HG03575 (cell line): Measurements from ENCODE around the gene EGLN1.

ENCODE experiments used
- ATAC-seq: cut with Tn5 transposase; IDR thresholded peaks from one replicate; pipeline ENCODE4 v1.9.1; 2021; ENCODE audit not compliant: unreplicated experiment, insufficient number of reproducible peaks, low FRiP score; ENCODE audit errors: extremely low read depth

EGLN1 gene

GRCh38 chr1:231338270-231339128 lies 83.6 kb downstream of the EGLN1 start, which contains the start of gene SPRTN:
Gene SPRTN, plus strand, starts transcription at chr1:231338293. Its CDS starts 91 bp downstream, at chr1:231338384.
- no peak for ATAC-seq

GRCh38 chr1:231337472-231338269 lies 84.4 kb downstream of the EGLN1 start, which contains the start of gene EXOC8:
Gene EXOC8, minus strand, starts transcription at chr1:231337852. Its CDS starts 107 bp downstream, at chr1:231337745.
- peak; percentile 65 for ATAC-seq

GRCh38 chr1:231337043-231337471 lies 85.0 kb downstream of the EGLN1 start:
- ATAC-seq: no peak

- no peak for ATAC-seq
Observed at GRCh38 chr1:231335663-231336602, 86.2 kb downstream of the EGLN1 start.

- ATAC-seq: no peak
Observed at GRCh38 chr1:231334952-231335351, 87.1 kb downstream of the EGLN1 start.

- ATAC-seq: peak; percentile 27
Observed at GRCh38 chr1:231334079-231334666, 87.9 kb downstream of the EGLN1 start.

GRCh38 chr1:231332761-231333160 lies 89.3 kb downstream of the EGLN1 start:
- no peak for ATAC-seq

GRCh38 chr1:231329483-231329882 lies 92.6 kb downstream of the EGLN1 start:
- ATAC-seq: no peak

GRCh38 chr1:231327617-231328016 lies 94.5 kb downstream of the EGLN1 start:
- ATAC-seq: no peak

GRCh38 chr1:231326248-231326647 lies 95.8 kb downstream of the EGLN1 start:
- no peak for ATAC-seq

- ATAC-seq: no peak
Observed at GRCh38 chr1:231324660-231325059, 97.4 kb downstream of the EGLN1 start.

- no peak for ATAC-seq
Observed at GRCh38 chr1:231322880-231323530, 99.1 kb downstream of the EGLN1 start.

GRCh38 chr1:231319080-231319479 lies 103.0 kb downstream of the EGLN1 start:
- ATAC-seq: no peak

GRCh38 chr1:231318568-231318967 lies 103.5 kb downstream of the EGLN1 start:
- no peak for ATAC-seq

GRCh38 chr1:231318015-231318355 lies 104.1 kb downstream of the EGLN1 start:
- ATAC-seq: no peak

GRCh38 chr1:231317306-231318014 lies 104.6 kb downstream of the EGLN1 start:
- no peak for ATAC-seq

- ATAC-seq: no peak
Observed at GRCh38 chr1:231315887-231316286, 106.2 kb downstream of the EGLN1 start.
